Measurements from ENCODE around the gene TLE7. TPM values are rescaled to one million over a fixed set of nuclear protein-coding genes. Genes with fewer than 3 reads are reported as not detected.

Gene TLE7
- polyA plus RNA-seq, 2 donors, result not detected

DNA sequence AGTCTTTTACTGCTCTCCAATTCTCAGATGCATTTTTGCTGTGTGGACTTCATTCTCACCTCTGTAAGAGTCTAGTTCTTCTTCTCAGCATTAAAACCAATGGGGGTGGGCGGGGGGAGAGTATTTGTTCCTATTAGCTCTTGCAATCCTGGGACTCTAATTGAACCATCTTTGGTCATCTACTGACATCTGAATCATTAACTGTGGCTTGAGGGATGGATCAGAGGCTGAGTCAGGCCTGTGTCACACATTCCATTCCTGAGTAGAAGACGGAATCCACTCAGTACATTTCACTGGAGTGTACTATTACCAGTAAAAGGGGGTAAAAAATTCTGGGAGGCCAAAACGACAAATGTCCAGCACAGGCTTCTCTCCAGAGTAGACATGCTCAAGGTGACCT lies 33.0 kb upstream of the TLE7 start:
- Histone ChIP-seq H3K9me3 (ENCODE audit: control insufficient read depth in 2 of 2, insufficient read depth in 1 of 2, low read depth in 1 of 2, low read length in 1 of 2) (no peaks in the 10 kb centered on the region), H3K27ac (ENCODE audit: low read depth in 2 of 2, low read length in 1 of 2) (no peak overlapping the region), H3K4me1 (ENCODE audit: control insufficient read depth in 2 of 2, insufficient read depth in 2 of 2, low read length in 1 of 2) (no peaks in the 10 kb centered on the region), H3K27me3 (ENCODE audit: control insufficient read depth in 1 of 2, insufficient read depth in 2 of 2, low read length in 2 of 2) (no peaks in the 10 kb centered on the region), H3K4me3 (ENCODE audit: low read depth in 1 of 2, low read length in 2 of 2) (no peak overlapping the region), H3K36me3 (ENCODE audit: control insufficient read depth in 2 of 2, insufficient read depth in 2 of 2, low read length in 1 of 2) (peaks cover 4 to 6% of the 10 kb centered on the region in 2 donors)
- 81 to 83% methylated on average over 3 of the region's 3 CpGs for WGBS, 2 donors

DNA sequence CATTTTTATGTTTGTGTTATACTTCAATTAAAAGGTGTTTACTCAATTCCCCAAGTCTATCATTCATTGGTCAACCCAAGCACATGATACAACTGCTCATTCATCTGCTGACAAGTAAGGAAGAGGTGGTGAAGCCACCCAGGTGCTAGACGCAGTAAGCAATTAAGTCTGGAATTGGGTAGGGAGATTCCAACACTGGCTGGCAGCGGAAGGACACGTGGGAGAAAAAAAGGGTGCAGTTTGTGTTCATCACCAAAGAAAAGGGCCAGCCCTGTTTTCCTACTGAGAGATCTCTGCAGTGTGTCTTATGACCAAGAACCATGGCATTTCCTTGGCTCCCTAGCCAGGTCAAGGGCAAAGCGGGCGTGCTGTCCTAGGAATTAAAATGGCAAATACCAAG lies 32.0 kb upstream of the TLE7 start:
- H3K4me1 ChIP-seq (ENCODE audit: control insufficient read depth in 2 of 2, insufficient read depth in 2 of 2, low read length in 1 of 2), result no peaks in the 10 kb centered on the region
- H3K9me3 ChIP-seq (ENCODE audit: control insufficient read depth in 2 of 2, insufficient read depth in 1 of 2, low read depth in 1 of 2, low read length in 1 of 2), result no peaks in the 10 kb centered on the region
- H3K4me3 ChIP-seq (ENCODE audit: low read depth in 1 of 2, low read length in 2 of 2), result no peak overlapping the region
- H3K27me3 ChIP-seq (ENCODE audit: control insufficient read depth in 1 of 2, insufficient read depth in 2 of 2, low read length in 2 of 2), result no peaks in the 10 kb centered on the region
- H3K27ac ChIP-seq (ENCODE audit: low read depth in 2 of 2, low read length in 1 of 2), result no peak overlapping the region
- H3K36me3 ChIP-seq (ENCODE audit: control insufficient read depth in 2 of 2, insufficient read depth in 2 of 2, low read length in 1 of 2), result peaks cover 4 to 6% of the 10 kb centered on the region in 2 donors
- WGBS, 2 donors, result 90 to 91% methylated on average over 5 of the region's 5 CpGs

DNA sequence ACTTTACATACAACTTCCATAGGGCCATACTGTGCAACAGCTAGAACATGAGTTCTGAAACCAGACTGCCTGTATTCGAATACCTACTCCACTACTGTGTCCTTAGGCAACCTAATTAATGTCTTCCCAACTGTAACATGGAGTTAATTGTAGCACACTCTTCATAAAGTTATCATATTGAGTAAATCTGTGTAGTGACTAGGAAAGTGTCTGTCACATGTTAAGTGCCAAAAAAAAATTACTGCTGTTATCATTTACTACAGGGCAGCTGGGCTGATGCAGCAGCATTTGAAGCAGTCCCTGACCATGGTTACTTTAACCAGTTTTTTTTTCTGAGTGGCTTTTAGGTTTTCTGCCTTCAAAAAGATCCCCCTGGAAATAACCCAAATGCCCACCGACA lies 31.1 kb upstream of the TLE7 start:
- H3K9me3 ChIP-seq (ENCODE audit: control insufficient read depth in 2 of 2, insufficient read depth in 1 of 2, low read depth in 1 of 2, low read length in 1 of 2), result no peaks in the 10 kb centered on the region
- 92 to 97% methylated on average over 2 of the region's 2 CpGs for WGBS, 2 donors
- H3K27me3 ChIP-seq (ENCODE audit: control insufficient read depth in 1 of 2, insufficient read depth in 2 of 2, low read length in 2 of 2), result no peaks in the 10 kb centered on the region
- H3K27ac ChIP-seq (ENCODE audit: low read depth in 2 of 2, low read length in 1 of 2), result no peak overlapping the region
- peaks cover 2 to 4% of the 10 kb centered on the region in 2 donors for H3K36me3 ChIP-seq (ENCODE audit: control insufficient read depth in 2 of 2, insufficient read depth in 2 of 2, low read length in 1 of 2)
- no peak overlapping the region for H3K4me3 ChIP-seq (ENCODE audit: low read depth in 1 of 2, low read length in 2 of 2)
- no peaks in the 10 kb centered on the region for H3K4me1 ChIP-seq (ENCODE audit: control insufficient read depth in 2 of 2, insufficient read depth in 2 of 2, low read length in 1 of 2)

DNA sequence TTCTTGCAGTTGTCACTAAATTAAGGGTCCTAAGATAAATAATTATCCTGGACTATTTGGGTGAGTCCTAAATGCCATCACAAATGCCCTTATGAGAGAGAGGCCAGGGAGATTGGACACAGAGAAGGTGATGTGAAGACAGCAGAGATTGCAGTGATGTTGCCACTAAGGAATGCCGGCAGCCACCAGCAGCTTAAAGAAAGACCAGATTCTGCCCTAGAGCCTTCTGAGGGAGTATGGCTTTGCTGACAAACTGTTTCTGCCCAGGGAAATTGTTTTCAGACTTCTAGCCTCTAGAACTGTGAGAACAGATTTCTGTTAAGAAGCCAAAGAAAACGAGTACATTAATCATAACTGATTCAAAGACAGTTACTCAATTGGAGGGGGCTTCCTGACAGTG lies 30.2 kb upstream of the TLE7 start:
- Histone ChIP-seq H3K4me1 (ENCODE audit: control insufficient read depth in 2 of 2, insufficient read depth in 2 of 2, low read length in 1 of 2) (no peaks in the 10 kb centered on the region), H3K36me3 (ENCODE audit: control insufficient read depth in 2 of 2, insufficient read depth in 2 of 2, low read length in 1 of 2) (peaks cover 2 to 4% of the 10 kb centered on the region in 2 donors)

DNA sequence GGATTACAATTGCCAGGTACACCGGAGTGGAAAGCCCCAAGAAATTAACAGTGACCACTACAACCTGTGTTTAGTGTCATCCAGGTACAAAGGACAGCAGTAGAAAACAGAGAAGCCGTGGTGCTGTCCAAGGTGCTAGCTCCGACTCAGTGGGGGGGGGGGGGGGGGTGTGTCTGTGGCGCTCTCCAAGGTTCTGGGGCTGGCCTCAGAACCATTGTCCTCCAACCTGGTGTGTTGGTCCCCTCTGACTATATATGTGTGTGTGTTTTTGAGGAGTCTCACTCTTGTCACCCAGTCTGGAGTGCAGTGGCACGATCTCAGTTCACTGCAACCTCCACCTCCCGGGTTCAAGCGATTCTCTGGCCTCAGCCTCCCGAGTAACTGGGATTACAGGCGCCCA lies 26.0 kb upstream of the TLE7 start:
- 29 to 32% methylated on average over 8 to 9 of the region's 9 CpGs for WGBS, 2 donors
- H3K27me3 ChIP-seq (ENCODE audit: control insufficient read depth in 1 of 2, insufficient read depth in 2 of 2, low read length in 2 of 2), result no peaks in the 10 kb centered on the region
- no peaks in the 10 kb centered on the region for H3K9me3 ChIP-seq (ENCODE audit: control insufficient read depth in 2 of 2, insufficient read depth in 1 of 2, low read depth in 1 of 2, low read length in 1 of 2)
- H3K27ac ChIP-seq (ENCODE audit: low read depth in 2 of 2, low read length in 1 of 2), result no peak overlapping the region
- no peak overlapping the region for H3K4me3 ChIP-seq (ENCODE audit: low read depth in 1 of 2, low read length in 2 of 2)
- no peaks in the 10 kb centered on the region for H3K4me1 ChIP-seq (ENCODE audit: control insufficient read depth in 2 of 2, insufficient read depth in 2 of 2, low read length in 1 of 2)
- H3K36me3 ChIP-seq (ENCODE audit: control insufficient read depth in 2 of 2, insufficient read depth in 2 of 2, low read length in 1 of 2), result no peaks in the 10 kb centered on the region

More for the DNA sequence above, 30.2 kb upstream of the TLE7 start:
- Histone ChIP-seq H3K4me3 (ENCODE audit: low read depth in 1 of 2, low read length in 2 of 2) (no peak overlapping the region), H3K27me3 (ENCODE audit: control insufficient read depth in 1 of 2, insufficient read depth in 2 of 2, low read length in 2 of 2) (no peaks in the 10 kb centered on the region), H3K9me3 (ENCODE audit: control insufficient read depth in 2 of 2, insufficient read depth in 1 of 2, low read depth in 1 of 2, low read length in 1 of 2) (no peaks in the 10 kb centered on the region), H3K27ac (ENCODE audit: low read depth in 2 of 2, low read length in 1 of 2) (no peak overlapping the region)
- WGBS, 2 donors, result 75 to 79% methylated on average over 2 of the region's 2 CpGs

DNA sequence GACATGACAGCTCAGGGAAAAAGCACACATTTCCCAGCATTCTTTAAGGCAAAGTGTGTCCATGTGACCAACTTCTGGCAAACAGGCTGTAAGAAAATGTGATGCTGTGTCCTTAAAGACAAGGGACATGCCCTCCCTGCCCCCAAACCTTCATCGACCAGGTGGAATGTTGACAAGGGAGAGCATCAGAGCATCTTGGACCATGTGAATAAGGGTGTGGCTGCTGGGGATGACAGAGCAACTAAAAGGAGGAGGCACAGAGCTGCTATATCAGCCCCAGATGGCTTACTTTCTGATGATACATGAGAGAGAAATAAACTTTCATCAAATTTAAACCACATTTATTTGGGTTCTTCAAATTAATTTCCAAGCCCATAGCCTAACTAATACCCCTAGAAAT lies 22.4 kb upstream of the TLE7 start:
- H3K27ac ChIP-seq (ENCODE audit: low read depth in 2 of 2, low read length in 1 of 2), result no peak overlapping the region
- H3K27me3 ChIP-seq (ENCODE audit: control insufficient read depth in 1 of 2, insufficient read depth in 2 of 2, low read length in 2 of 2), result no peaks in the 10 kb centered on the region
- no peak overlapping the region for H3K4me3 ChIP-seq (ENCODE audit: low read depth in 1 of 2, low read length in 2 of 2)
- no peaks in the 10 kb centered on the region for H3K9me3 ChIP-seq (ENCODE audit: control insufficient read depth in 2 of 2, insufficient read depth in 1 of 2, low read depth in 1 of 2, low read length in 1 of 2)
- WGBS, 2 donors, result 52 to 60% methylated on average over 1 of the region's 1 CpG
- no peaks in the 10 kb centered on the region for H3K36me3 ChIP-seq (ENCODE audit: control insufficient read depth in 2 of 2, insufficient read depth in 2 of 2, low read length in 1 of 2)
- no peaks in the 10 kb centered on the region for H3K4me1 ChIP-seq (ENCODE audit: control insufficient read depth in 2 of 2, insufficient read depth in 2 of 2, low read length in 1 of 2)

DNA sequence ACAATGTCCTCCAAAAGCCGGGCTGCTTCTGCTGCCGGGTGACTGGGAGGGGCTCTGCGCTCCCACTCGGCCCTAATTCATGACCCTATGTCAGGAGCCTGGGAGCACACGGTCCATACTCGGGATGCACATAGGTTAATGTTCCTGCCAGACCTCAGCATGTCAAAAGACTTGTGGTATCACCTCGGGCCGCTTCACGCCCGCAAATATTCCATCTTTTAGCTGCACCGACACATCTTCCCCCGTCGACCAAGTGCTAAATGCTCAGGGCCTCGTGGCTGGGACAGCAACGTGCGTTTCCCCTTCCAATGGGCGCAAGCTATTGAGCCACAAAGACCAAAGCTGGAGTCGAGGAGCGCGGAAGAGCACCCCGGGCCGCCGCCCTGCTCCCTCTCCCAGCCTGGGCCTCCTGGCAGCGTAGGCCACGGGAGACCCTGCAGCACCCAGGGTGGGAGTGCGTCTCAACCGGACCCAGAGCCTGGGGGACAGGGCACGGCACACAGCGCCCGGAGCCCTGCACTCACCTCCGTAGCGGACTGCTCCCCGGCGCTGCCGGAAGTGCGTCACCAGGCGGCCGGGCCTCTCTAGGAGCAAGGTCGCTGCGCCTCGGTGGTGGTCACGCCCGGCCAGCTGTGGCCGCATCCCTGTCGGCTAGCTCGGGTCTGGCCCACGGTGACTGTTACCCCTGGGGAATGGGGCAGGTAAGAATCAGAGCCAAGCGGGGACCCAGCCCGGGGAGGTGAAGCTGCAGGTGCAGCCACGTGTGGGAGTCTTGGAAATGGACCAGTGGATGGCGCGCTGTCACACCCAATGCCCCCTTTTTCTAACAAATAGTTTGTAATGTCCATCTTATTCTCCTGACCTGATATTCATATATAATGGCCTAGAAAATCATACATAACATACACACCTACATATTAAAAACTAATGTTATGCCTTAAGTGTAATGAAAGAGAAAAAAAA lies 20.1 kb upstream of the TLE7 start, which contains the start of gene ZNF23:
Gene ZNF23 (minus strand): TSS at position 562 of the 963 bp plus-strand sequence. CDS start 5,451 bp downstream, outside the sequence.
- 0% methylated on average over 51 to 52 of the region's 52 CpGs for WGBS, 2 donors
- peak within 1 kb of the TSS; percentile 80 to 84 for H3K27ac ChIP-seq (ENCODE audit: low read depth in 2 of 2, low read length in 1 of 2)
- H3K9me3 ChIP-seq (ENCODE audit: control insufficient read depth in 2 of 2, insufficient read depth in 1 of 2, low read depth in 1 of 2, low read length in 1 of 2), result no peaks in the 10 kb centered on the region
- H3K4me3 ChIP-seq (ENCODE audit: low read depth in 1 of 2, low read length in 2 of 2), result peak within 1 kb of the TSS; percentile 92 to 94
- H3K4me1 ChIP-seq (ENCODE audit: control insufficient read depth in 2 of 2, insufficient read depth in 2 of 2, low read length in 1 of 2), result peaks cover 0 to 2% of the 10 kb centered on the region in 2 donors
- H3K36me3 ChIP-seq (ENCODE audit: control insufficient read depth in 2 of 2, insufficient read depth in 2 of 2, low read length in 1 of 2), result no peaks in the 10 kb centered on the region
- no peaks in the 10 kb centered on the region for H3K27me3 ChIP-seq (ENCODE audit: control insufficient read depth in 1 of 2, insufficient read depth in 2 of 2, low read length in 2 of 2)

DNA sequence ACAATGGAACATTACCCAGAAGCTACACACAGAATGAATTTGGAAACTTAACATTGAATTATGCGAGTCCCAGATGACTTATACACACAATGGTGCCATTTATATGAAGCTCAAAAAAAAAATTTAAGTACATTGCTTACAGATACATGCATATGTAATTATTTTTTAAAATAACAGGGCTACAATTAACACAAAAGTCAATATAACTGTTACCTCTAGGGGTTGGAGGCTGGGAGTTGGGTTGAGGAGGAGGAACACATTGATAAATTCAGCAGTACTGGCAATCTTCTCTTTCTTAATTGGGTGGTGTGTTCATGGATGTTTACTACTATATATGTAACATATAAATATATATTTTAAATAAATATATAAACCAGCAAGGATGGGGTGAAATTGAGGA lies 19.1 kb upstream of the TLE7 start:
- Histone ChIP-seq H3K27me3 (ENCODE audit: control insufficient read depth in 1 of 2, insufficient read depth in 2 of 2, low read length in 2 of 2) (no peaks in the 10 kb centered on the region), H3K9me3 (ENCODE audit: control insufficient read depth in 2 of 2, insufficient read depth in 1 of 2, low read depth in 1 of 2, low read length in 1 of 2) (peaks cover 0 to 2% of the 10 kb centered on the region in 2 donors), H3K27ac (ENCODE audit: low read depth in 2 of 2, low read length in 1 of 2) (no peak overlapping the region), H3K36me3 (ENCODE audit: control insufficient read depth in 2 of 2, insufficient read depth in 2 of 2, low read length in 1 of 2) (peaks cover 0 to 7% of the 10 kb centered on the region in 2 donors), H3K4me1 (ENCODE audit: control insufficient read depth in 2 of 2, insufficient read depth in 2 of 2, low read length in 1 of 2) (peaks cover 0 to 2% of the 10 kb centered on the region in 2 donors), H3K4me3 (ENCODE audit: low read depth in 1 of 2, low read length in 2 of 2) (no peak overlapping the region)
- WGBS, 2 donors, result 95 to 96% methylated on average over 1 of the region's 1 CpG

DNA sequence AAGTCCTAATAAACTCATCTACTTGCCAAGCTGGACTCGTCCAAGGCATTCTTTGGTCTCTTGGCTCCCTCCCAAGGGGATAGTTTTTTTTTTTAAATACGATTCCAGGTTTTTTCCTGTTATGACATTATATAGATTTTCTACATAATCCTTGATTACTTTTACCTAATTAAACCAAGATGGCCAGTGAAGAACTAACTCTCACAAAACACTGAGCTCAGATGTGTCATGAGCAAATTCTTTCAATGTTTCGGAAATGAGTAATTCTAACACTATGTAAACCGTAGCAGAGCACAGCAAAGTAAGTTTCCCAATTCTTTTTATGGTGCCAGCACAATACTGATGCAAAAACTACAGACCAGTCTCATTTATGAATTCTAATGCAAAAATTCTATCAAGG lies 18.4 kb upstream of the TLE7 start:
- Histone ChIP-seq H3K27ac (ENCODE audit: low read depth in 2 of 2, low read length in 1 of 2) (no peak overlapping the region), H3K4me3 (ENCODE audit: low read depth in 1 of 2, low read length in 2 of 2) (no peak overlapping the region), H3K27me3 (ENCODE audit: control insufficient read depth in 1 of 2, insufficient read depth in 2 of 2, low read length in 2 of 2) (no peaks in the 10 kb centered on the region), H3K4me1 (ENCODE audit: control insufficient read depth in 2 of 2, insufficient read depth in 2 of 2, low read length in 1 of 2) (peaks cover 0 to 2% of the 10 kb centered on the region in 2 donors), H3K36me3 (ENCODE audit: control insufficient read depth in 2 of 2, insufficient read depth in 2 of 2, low read length in 1 of 2) (peaks cover 0 to 12% of the 10 kb centered on the region in 2 donors), H3K9me3 (ENCODE audit: control insufficient read depth in 2 of 2, insufficient read depth in 1 of 2, low read depth in 1 of 2, low read length in 1 of 2) (peaks cover 0 to 2% of the 10 kb centered on the region in 2 donors)
- 76 to 80% methylated on average over 4 of the region's 4 CpGs for WGBS, 2 donors

Measured in esophagus (tissue), 2 donors.